ENCODE data around the gene LRP1B. TPM values are rescaled to one million over a fixed set of nuclear protein-coding genes. Genes with fewer than 3 reads are reported as not detected.

LRP1B gene
- total and polyA plus RNA-seq, 8 donors: 0.03 to 1.6 (median 0.84) TPM

DNA sequence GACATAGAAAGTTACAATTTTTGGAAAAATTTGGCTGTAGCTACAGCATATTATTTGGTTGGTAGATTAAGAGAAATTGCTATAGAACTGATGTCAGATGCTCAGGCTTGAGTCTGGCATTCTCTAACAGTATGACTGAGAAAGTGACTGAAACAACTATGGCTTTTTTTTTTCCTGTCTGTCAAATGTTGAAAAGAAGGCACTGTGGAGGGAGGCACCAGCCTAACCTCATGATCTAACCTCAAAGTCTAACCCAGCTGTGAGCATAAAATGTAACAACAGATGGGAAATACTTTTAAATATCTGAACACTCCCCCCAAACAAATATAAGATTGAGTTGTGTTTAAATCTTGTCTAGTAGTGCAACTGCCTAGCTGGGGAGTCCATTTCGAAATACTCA is 629.1 kb downstream of the LRP1B start:
- Histone ChIP-seq H3K4me3 (no peak overlapping the region), H3K36me3 (no peaks in the 10 kb centered on the region), H3K27ac (no peak overlapping the region), H3K27me3 (no peaks in the 10 kb centered on the region), H3K4me1 (no peaks in the 10 kb centered on the region), H3K9me3 (no peaks in the 10 kb centered on the region)
- ATAC-seq: no peak
- intact Hi-C loops (cut with DNase I): no loop called here
- DNase-seq: no peak
- TF ChIP-seq, protein P1, sequence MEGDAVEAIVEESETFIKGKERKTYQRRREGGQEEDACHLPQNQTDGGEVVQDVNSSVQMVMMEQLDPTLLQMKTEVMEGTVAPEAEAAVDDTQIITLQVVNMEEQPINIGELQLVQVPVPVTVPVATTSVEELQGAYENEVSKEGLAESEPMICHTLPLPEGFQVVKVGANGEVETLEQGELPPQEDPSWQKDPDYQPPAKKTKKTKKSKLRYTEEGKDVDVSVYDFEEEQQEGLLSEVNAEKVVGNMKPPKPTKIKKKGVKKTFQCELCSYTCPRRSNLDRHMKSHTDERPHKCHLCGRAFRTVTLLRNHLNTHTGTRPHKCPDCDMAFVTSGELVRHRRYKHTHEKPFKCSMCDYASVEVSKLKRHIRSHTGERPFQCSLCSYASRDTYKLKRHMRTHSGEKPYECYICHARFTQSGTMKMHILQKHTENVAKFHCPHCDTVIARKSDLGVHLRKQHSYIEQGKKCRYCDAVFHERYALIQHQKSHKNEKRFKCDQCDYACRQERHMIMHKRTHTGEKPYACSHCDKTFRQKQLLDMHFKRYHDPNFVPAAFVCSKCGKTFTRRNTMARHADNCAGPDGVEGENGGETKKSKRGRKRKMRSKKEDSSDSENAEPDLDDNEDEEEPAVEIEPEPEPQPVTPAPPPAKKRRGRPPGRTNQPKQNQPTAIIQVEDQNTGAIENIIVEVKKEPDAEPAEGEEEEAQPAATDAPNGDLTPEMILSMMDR (IDR thresholded peaks at IDR 0.05): no peak

DNA sequence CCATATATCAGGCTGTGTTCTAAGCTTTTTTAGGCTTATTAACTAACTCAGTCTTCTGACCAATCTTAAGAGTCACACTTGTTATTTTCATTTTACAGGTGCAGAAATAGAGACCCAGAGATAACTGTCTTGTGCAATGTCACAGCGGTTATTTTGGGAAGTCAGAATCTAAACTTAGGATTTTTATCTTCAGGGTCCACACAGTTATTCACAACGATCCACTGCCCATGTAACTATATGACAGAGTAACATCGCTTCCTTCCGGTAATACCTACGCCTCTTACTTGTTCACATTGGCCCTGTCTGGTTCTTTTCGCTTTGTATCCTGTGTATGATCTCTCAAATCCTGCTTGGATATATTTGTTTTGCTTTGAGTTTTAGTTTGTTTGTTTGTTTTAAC is 631.7 kb downstream of the LRP1B start:
- H3K4me3 ChIP-seq: no peak overlapping the region
- TF ChIP-seq, protein P1 (IDR thresholded peaks at IDR 0.05): no peak
- no peaks in the 10 kb centered on the region for H3K36me3 ChIP-seq
- no peak overlapping the region for H3K27ac ChIP-seq
- ATAC-seq: no peak
- intact Hi-C loops (cut with DNase I): no loop called here
- no peak for DNase-seq
- H3K9me3 ChIP-seq: no peaks in the 10 kb centered on the region
- H3K4me1 ChIP-seq: no peaks in the 10 kb centered on the region
- H3K27me3 ChIP-seq: no peaks in the 10 kb centered on the region

DNA sequence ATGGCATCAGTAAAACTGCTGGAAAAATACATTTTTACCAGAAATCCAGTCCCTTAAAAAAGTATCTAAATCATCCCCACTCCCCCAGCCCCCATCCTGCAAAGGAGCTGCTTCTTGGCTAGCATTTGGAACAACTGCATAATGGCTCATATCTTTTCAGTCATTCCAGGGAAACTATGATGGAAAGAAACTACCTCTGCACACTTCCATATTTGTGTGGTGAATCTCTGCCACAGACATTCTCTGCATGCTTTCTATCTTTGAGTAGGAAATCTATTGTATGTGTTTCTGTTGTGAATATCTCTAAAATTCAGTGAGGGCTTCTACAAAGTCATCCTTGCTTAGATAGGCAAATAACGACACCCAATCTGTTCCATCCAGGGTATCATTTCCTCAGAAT is 632.3 kb downstream of the LRP1B start:
- no peak overlapping the region for H3K4me3 ChIP-seq
- TF ChIP-seq, protein P1 (IDR thresholded peaks at IDR 0.05): no peak
- intact Hi-C loops (cut with DNase I): no loop called here
- DNase-seq: no peak
- no peak overlapping the region for H3K27ac ChIP-seq
- H3K9me3 ChIP-seq: no peaks in the 10 kb centered on the region
- H3K4me1 ChIP-seq: no peaks in the 10 kb centered on the region
- no peaks in the 10 kb centered on the region for H3K27me3 ChIP-seq
- ATAC-seq: no peak
- H3K36me3 ChIP-seq: no peaks in the 10 kb centered on the region

DNA sequence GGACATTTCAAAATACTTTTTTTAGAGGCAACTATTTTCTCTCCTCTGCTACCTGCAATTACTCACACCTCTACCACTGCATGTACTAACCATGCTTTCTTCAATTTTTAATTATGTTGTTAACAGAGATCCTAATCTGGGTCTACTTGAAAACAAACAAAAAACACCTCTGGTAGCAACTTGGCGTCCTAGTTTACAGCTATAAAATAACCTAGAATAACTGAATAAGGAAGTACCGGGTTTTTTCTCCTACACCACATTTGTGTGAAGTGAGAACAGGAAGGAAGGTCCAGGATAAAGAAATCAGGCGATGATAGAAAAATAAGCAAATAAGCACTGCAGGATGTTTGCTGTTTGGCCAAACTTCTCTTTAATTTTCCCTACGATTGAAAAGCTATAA is 633.5 kb downstream of the LRP1B start:
- no peak overlapping the region for H3K27ac ChIP-seq
- no peak for DNase-seq
- TF ChIP-seq, protein P1 (IDR thresholded peaks at IDR 0.05): no peak
- no peaks in the 10 kb centered on the region for H3K36me3 ChIP-seq
- ATAC-seq: no peak
- H3K4me3 ChIP-seq: no peak overlapping the region
- no peaks in the 10 kb centered on the region for H3K27me3 ChIP-seq
- H3K9me3 ChIP-seq: no peaks in the 10 kb centered on the region
- intact Hi-C loops (cut with DNase I): no loop called here
- no peaks in the 10 kb centered on the region for H3K4me1 ChIP-seq

DNA sequence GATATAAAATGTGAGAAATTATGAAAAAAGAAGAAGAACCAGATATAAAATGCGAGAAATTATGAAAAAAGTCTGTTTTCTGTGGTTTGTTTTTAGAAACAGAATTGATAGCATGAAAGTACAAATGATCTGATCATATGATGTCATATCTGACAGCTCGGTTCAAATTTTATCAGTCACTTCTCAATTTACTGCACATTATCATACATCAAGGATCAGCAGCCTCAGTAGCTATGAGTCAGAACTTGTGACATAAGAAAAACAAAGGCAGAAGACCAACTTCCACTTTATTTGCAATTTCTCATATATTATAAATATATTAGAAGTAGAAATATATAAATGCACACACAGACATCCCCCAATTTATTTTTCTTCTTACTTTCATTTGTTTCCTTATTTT is 634.0 kb downstream of the LRP1B start:
- TF ChIP-seq, protein P1 (IDR thresholded peaks at IDR 0.05): no peak

More for the DNA sequence above, 634.0 kb downstream of the LRP1B start:
- Histone ChIP-seq H3K4me3 (no peak overlapping the region), H3K27me3 (no peaks in the 10 kb centered on the region), H3K36me3 (no peaks in the 10 kb centered on the region), H3K9me3 (no peaks in the 10 kb centered on the region), H3K27ac (no peak overlapping the region), H3K4me1 (no peaks in the 10 kb centered on the region)
- ATAC-seq (no peak), DNase-seq (no peak)
- intact Hi-C loops (cut with DNase I): no loop called here

Measured in left lung (tissue), 10 donors.